ENCODE results near the gene BRF1. TPM values are rescaled to one million over a fixed set of nuclear protein-coding genes. Genes with fewer than 3 reads are reported as not detected.

The BRF1 gene
- total and polyA plus RNA-seq, 2 of the 8 experiments (the other 6 are each of a cell fraction or from before 2014, with no cell fraction given) = 7.7 to 18.3 TPM

DNA sequence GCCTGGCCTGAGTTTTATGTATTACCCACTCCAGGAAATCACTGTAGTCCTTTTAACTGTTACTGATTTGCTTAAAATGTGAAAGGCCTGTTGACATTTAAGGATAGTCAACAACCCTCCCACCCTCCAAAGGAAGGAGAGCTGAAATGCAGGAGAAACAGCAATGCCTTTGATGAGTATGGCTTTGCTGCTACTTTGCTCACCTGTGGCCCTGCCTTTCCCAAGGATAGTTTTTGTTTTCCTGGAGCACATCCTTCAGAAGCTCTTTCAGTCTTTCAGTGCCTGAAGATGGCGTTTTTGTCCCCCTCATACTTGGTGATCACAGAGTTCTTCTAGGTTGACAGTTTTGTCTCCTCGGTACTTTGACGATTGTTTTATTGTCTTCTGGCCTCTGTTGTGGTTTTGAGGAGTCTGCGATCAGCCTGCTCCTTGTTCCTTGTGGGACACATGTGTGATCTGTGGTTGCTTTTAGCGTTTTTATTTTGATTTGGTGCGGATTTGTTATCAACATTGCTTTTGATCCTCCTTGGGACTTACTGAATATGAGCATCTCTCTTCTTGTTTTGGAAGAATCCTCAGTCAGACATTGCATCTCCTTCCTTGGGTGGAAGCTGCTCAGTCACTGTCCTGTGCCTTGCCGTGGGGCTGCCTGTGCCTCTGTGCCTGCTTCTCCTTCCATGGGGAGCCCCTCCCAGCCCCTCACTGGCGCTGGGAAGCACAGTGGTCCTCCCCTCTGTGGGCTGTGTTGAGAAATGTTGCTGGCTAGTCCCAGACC, 31.0 kb upstream of the BRF1 start:
- peak overlapping the region; percentile 12; the same call in 1 of the 2 replicates for H2BK5ac ChIP-seq (ENCODE audit: low read depth, low read length)
- H2AK5ac ChIP-seq (ENCODE audit: low read depth, low read length) = no peak overlapping the region
- 86% methylated on average over 8 of the region's 8 CpGs; no CpG with 5 or more reads in 1 of the 2 experiments for WGBS, 2 experiments (ENCODE audit: extremely low coverage in 1 of 2, insufficient coverage in 1 of 2, insufficient read length in 1 of 2, insufficient replicate concordance in 2 of 2, low coverage in 1 of 2, low lambda C conversion rate in 2 of 2, missing lambda C conversion rate in 1 of 2)
- no peaks in the 10 kb centered on the region for H3K36me3 ChIP-seq (ENCODE audit: control insufficient read depth in 2 of 4, insufficient read depth in 4 of 4, low read length in 3 of 4)
- peaks cover 6 to 26% (median 19%) of the 10 kb centered on the region in 4 experiments; a peak in 6 of 7 replicates for H3K4me1 ChIP-seq (replicated peaks in 1 of 4; ENCODE audit: control insufficient read depth in 3 of 4, insufficient read depth in 4 of 4, low read length in 3 of 4)
- CTCF ChIA-PET (ENCODE audit: partially characterized antibody) = interaction anchor here (1.0 to 2.0 kb wide), 5 partner anchors 17 to 59 kb away, joined by 3 to 5 read pairs (median 3); no protein-coding TSS in a partner anchor
- no peak for DNase-seq (ENCODE audit: low read depth in 1 of 2, low spot score in 2 of 2)
- H3K79me1 ChIP-seq (ENCODE audit: low read depth, low read length) = peaks cover 52% of the 10 kb centered on the region
- H3K4me2 ChIP-seq (ENCODE audit: insufficient read depth in 1 of 2, low read depth in 2 of 2, low read length in 2 of 2) = no peak overlapping the region
- H3K4me3 ChIP-seq (ENCODE audit: extremely low read depth in 1 of 4, insufficient read depth in 2 of 4, low read depth in 3 of 4, low read length in 4 of 4) = no peak overlapping the region
- H2BK12ac ChIP-seq (ENCODE audit: low read depth, low read length) = no peak overlapping the region
- H4K91ac ChIP-seq (replicated peaks; ENCODE audit: insufficient read length, low read length) = no peak overlapping the region
- H3K23ac ChIP-seq (ENCODE audit: insufficient read length) = no peak overlapping the region
- no peak overlapping the region for H4K5ac ChIP-seq (ENCODE audit: insufficient read length, low read depth, low read length)
- H3K27me3 ChIP-seq (replicated peaks in 1 of 4; ENCODE audit: control insufficient read depth in 3 of 4, extremely low read depth in 1 of 4, insufficient read depth in 3 of 4, low read length in 3 of 4) = no peaks in the 10 kb centered on the region
- H3K27ac ChIP-seq (ENCODE audit: low read depth, low read length) = no peak overlapping the region
- no peak overlapping the region for H2AFZ ChIP-seq (ENCODE audit: low read length)
- H3K4ac ChIP-seq (replicated peaks; ENCODE audit: insufficient read length, low read depth, low read length) = no peak overlapping the region
- H3K9ac ChIP-seq (replicated peaks in 1 of 4; ENCODE audit: extremely low read depth in 1 of 4, low read depth in 3 of 4, low read length in 3 of 4) = no peak overlapping the region
- no peak for FAIRE-seq
- H2BK20ac ChIP-seq (ENCODE audit: low read length) = no peak overlapping the region
- POLR2A ChIA-PET (ENCODE audit: partially characterized antibody) = no interaction called here
- H2BK120ac ChIP-seq (replicated peaks; ENCODE audit: low read depth, low read length) = no peak overlapping the region
- no peak overlapping the region for H3K14ac ChIP-seq (ENCODE audit: insufficient read length)
- no peaks in the 10 kb centered on the region for H3K23me2 ChIP-seq (ENCODE audit: low read depth, low read length)
- H4K8ac ChIP-seq (ENCODE audit: extremely low read depth, insufficient read depth, low read length) = no peak overlapping the region
- H3K9me3 ChIP-seq (ENCODE audit: insufficient read depth in 2 of 2, low read depth in 1 of 2, low read length in 1 of 2) = no peaks in the 10 kb centered on the region
- no peak overlapping the region for H2BK15ac ChIP-seq (ENCODE audit: low read length)
- H4K20me1 ChIP-seq (replicated peaks in 1 of 2; ENCODE audit: control insufficient read depth in 1 of 2, insufficient read depth in 2 of 2, low read length in 2 of 2) = peaks cover 36 to 59% of the 10 kb centered on the region in 2 experiments
- no peak for TF ChIP-seq TAF1 (IDR thresholded peaks at IDR 0.05; ENCODE audit: low read depth, low read length)
- no peak for TF ChIP-seq EZH2 (IDR thresholded peaks at IDR 0.05; ENCODE audit: low read depth, low read length, severe bottlenecking)
- TF ChIP-seq KDM1A (IDR thresholded peaks at IDR 0.05; ENCODE audit: borderline replicate concordance, low read length) = 0 out of 2 replicates have a peak, but pooled peaks have one; percentile 10
- H3K56ac ChIP-seq (replicated peaks; ENCODE audit: insufficient read length, low read depth, low read length) = no peak overlapping the region
- H3K18ac ChIP-seq (ENCODE audit: extremely low read depth, low read length) = no peak overlapping the region
- peaks cover 0 to 66% of the 10 kb centered on the region in 2 experiments; a peak in 2 of 4 replicates for H3K79me2 ChIP-seq (ENCODE audit: control insufficient read depth in 1 of 2, insufficient read depth in 2 of 2, low read length in 2 of 2)
